DMS53 (cell line): ENCODE measurements around the gene ASB1.

Experiments
- DNase-seq: peaks from one replicate; lab custom pipeline; 2025; lab: John Stamatoyannopoulos, UW

Gene ASB1

GRCh38 chr2:238426568-238427434 is at the start of gene ASB1:
Gene ASB1 (plus strand): TSS chr2:238426927. CDS start chr2:238427071, 144 bp downstream.
- peak; percentile 94 for DNase-seq

DNA sequence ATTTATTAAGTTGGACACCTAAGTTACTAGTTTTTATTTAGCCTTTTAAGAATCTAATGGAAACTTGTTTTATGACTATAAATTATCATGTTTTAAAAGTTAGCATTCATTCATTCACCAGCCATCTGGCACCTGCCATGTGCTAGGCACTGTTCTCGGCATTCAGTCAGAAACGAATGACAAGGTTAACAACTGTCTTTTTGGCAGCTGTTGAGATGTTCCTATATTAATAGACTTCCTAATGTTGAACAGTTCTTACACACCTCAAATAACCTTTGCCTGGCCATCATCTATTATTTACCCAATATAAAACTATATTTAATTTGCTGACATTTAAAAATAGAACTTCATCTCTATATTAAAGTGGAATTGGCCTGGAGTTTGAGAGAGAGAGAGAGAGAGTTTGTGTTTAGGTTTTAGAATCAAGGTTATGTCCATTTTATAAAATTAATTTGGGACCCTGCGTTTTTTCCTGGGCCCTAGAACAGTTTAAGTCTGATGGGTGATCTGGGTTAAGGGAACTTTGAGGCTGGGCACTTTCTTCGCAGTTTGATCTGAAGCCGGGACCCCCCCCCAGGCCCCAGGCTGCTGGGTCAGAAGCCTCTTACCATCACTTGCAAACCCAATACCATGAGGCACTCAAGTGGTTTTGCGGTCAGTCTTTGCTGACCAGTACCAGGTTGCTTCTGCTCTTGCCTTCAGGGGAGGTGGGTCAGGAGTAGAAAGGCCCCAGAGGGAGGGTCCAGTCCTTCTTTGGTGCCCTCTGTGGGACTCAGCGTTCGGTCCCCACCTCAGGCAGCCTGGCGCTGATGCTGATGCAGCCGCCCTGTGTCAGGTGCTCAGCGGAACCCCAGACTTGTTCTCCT is 48.3 kb upstream of the ASB1 start:
- no peak for DNase-seq

DNA sequence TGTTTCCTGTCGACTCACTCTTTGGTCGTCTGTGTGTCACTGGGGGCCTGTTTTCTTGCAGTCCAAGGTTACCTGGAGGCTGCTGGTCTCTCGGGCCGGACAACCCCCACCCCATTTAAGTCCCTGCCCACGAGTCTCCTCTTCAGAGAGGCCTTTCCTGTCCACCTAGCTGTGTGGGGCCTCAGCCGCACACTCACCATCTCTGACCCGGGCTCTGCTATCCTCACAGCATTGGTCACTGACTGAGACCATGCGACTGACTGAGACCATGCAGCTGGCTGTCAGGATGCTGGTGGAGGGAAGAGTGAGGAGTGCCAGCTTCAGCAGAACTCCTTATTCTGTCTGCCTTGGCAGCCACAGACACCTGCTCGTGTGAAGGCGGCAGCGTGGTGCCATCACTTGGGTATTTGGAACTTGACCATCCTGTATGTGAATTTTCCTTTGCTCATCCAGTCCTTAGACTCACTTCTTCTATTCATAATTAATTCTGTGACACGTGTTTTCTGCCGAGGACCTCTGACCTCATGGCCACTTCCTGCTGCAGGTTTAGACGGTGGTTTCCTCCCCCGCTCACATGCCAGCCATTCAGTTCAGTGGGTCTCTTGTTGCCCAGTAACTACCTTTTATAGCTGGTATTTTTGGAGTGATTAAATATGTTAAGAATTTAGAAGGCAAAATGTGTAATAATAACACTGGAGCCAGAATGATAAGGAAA is 47.5 kb upstream of the ASB1 start:
- peak; percentile 72 for DNase-seq

GRCh38 chr2:238380336-238380735 is 46.4 kb upstream of the ASB1 start:
- peak; percentile 82 for DNase-seq

- peak; percentile 99 for DNase-seq
These were observed 45.9 kb upstream of the ASB1 start for GRCh38 chr2:238380785-238381184.

GRCh38 chr2:238381341-238382115 is 45.2 kb upstream of the ASB1 start:
- DNase-seq: no peak

DNA sequence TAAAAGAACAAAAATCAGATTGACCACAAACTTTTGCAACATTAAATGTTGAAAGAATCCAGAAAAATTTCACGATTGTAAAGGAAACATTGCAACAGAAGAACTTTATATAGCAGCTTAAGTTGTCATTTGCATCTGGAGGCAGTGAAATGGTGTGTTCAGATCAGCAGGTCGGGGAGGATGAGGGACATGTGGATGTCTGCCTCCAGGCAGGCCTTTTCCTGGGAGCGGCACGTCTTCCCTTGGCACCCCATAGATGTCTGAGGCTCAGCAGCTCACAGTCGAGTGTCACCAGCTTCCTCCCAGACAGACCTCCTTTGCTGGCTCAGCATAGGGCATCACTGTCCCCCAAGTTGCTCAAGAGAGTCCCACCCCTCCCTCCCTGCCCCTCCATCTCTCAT is 44.3 kb upstream of the ASB1 start:
- no peak for DNase-seq

GRCh38 chr2:238383135-238383534 is 43.6 kb upstream of the ASB1 start:
- no peak for DNase-seq

DNA sequence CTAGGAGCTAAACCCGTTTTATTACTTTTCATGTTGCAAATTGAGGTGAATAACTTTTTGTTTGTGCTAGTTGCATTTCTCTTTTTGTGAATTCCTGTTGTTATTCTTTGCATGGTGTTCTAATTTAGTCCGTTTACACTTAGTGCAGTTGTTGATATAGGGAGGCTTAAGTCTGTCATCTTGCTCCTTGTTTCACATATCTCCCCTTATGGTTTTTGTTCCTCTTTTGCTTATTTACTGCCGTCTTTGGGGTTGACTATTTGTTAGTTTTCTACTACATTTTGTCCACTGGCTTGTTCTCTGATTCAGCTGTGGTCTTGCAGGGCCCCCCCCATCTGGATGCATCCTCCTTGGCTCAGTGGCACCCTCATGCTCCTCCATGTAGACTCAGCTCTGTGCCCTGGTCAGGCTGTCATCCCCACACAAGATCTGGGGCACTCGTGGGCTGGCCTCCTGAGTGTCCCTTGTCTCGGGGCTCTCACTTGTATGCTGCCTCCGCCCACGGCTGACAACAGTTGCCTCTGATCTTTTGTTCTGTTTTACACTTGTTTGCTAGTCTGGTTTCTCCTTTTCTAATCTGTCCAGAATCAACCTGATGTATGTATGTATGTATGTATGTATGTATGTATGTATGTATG is 42.9 kb upstream of the ASB1 start:
- no peak for DNase-seq

DNA sequence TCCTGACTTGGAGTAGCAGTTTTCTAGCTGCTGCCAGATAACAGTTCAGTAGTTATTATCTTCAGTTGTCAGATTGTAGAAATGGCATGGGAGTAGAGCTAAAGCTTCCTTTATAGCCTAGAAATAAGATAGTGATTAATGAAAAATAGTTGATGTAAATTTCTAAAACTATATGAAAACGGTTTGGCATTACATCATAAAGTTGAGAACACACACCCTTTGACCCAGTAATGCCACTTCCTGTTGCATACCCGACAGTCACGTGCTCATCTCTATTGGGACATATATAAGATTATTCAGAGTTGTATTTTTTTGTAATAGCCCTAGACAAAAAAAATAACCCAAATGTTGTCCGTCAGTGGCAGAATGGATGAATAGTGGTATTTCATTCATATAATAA is 39.4 kb upstream of the ASB1 start:
- DNase-seq: no peak

- no peak for DNase-seq
These were observed 37.9 kb upstream of the ASB1 start for GRCh38 chr2:238388794-238389193.

- DNase-seq: peak; percentile 98
These were observed 36.6 kb upstream of the ASB1 start for GRCh38 chr2:238389988-238390589.

- DNase-seq: no peak
These were observed 35.6 kb upstream of the ASB1 start for GRCh38 chr2:238391042-238391689.

- no peak for DNase-seq
These were observed 30.1 kb upstream of the ASB1 start for GRCh38 chr2:238396663-238397062.

GRCh38 chr2:238397356-238397755 is 29.4 kb upstream of the ASB1 start:
- no peak for DNase-seq

DNA sequence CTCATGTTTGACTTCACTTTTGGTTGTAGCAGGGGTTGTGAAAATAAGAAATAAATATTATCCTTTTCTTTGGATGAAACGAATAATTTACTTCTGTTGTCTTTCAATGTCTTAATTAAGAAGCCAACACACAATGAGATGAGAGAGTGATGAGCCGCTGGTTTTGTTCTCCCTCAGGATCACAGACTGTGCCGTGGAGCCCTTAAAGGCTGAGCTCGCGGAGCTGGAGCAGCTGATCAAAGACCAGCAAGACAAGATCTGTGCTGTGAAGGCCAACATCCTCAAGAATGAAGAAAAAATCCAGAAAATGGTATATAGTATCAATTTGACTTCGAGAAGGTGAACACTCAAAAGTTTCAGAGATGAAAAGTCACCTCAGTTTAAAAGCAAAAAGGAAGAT is 28.1 kb upstream of the ASB1 start:
- peak; percentile 48 for DNase-seq

DNA sequence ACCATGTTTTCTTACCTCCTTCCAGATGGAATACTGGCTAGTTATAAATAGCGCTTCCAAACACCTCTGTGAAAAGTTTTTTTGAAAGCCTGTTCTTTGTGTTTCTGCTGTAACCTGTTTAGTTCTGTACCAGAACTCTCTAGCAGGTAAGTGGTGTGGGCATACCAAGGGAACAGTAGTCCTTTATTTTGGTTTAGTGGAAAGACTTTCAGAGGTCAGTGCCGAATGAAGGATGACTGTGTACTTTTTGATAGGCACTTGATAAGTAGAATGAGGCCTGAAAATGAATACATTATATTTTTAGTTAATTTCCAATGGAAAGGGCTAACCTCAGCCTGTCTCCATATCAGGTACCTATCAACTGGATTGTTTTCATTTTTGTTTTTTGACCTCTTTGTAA is 27.6 kb upstream of the ASB1 start:
- DNase-seq: no peak

DNA sequence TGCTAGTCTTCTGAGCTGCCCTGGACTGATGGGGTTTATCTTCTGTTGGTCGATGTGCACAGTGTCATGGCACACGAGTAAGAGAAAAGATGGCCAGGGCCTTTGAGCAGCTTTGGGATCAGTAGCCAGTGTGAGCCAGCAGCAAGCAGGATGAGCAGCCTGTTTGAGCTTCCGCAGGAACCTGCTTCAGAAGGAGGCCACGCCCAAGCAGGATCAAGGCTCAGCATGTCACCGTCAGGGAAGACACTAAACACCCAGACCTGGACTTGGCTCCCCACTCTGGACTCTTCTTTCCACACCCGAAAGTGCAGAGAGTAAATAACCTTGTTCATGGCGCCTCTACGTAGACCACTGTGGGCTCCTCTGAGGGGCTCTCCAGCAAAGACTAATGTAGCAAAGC is 25.2 kb upstream of the ASB1 start:
- no peak for DNase-seq

DNA sequence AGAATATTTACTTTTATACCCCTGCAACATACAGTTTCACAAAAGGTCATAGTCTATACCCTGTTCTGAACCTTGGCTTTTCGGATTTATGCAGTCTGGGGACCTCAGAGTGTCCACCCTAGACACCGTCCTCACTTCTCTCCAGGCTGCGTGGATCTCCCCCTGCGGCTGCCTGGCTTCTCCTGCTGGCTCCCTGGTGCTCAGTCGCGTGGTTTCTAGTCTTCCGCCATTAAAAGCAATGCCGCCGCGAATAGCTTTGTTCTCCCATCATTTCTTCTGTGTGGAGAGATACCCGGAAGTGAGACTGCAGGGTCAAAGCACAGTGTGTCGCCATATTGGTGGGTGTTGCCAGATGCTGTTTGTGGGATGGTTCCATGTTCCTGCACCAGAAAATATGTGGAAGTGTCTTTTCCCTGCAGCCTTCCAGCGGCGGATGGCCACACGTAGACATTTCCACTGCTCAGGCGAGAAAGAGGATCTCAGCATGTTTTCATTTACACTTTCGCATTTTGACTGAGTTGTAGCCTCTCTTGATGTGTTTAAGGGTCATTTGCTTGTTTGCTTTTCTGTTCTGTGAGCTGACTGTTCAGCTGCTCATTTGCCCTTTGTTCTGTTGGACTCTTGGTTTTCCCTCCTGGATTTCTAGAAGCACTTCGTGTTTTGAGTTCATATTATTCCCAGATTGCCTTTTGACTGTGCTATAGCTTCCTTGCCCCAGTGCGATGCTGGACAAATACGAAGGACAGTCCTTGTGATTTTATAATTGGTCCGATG is 22.9 kb upstream of the ASB1 start:
- DNase-seq: peak; percentile 93
